ENCODE data around the gene PALM. TPM values are rescaled to one million over a fixed set of nuclear protein-coding genes. Genes with fewer than 3 reads are reported as not detected.

The PALM gene
- total and polyA plus RNA-seq, 9 of the 15 experiments (the other 6 are each of a cell fraction or from before 2014, with no cell fraction given) = 0.04 to 6.6 (median 1.7) TPM

- no peak for TF ChIP-seq ZNF280B (CRISPR knock-in tag; IDR thresholded peaks at IDR 0.05)
- TF ChIP-seq BRF2 (IDR thresholded peaks at IDR 0.05; ENCODE audit: borderline replicate concordance, insufficient read depth, insufficient read length) = no peak
- TF ChIP-seq PKNOX1 (IDR thresholded peaks at IDR 0.05) = peak; percentile 70
- TF ChIP-seq ZBTB33 (CRISPR knock-in tag; IDR thresholded peaks at IDR 0.05) = peak; percentile 88
- TF ChIP-seq KLF6 (CRISPR knock-in tag; IDR thresholded peaks at IDR 0.05; ENCODE audit: borderline replicate concordance) = no peak
- TF ChIP-seq THAP12 (CRISPR knock-in tag; IDR thresholded peaks at IDR 0.05) = peak; percentile 25; the same call in 1 of the 2 replicates
- TF ChIP-seq TAF9B (IDR thresholded peaks at IDR 0.05; ENCODE audit: partially characterized antibody) = no peak
- TF ChIP-seq EP400 (IDR thresholded peaks at IDR 0.05) = no peak
- TF ChIP-seq SMAD2 (IDR thresholded peaks at IDR 0.05; ENCODE audit: low read depth, low read length) = no peak
- TF ChIP-seq CCNT2 (IDR thresholded peaks at IDR 0.05; ENCODE audit: borderline replicate concordance, extremely low read depth, insufficient read length, low read depth, low read length) = peak; percentile 14
- peak; percentile 23 to 90 for TF ChIP-seq E2F6 (IDR thresholded peaks at IDR 0.05; ENCODE audit: borderline replicate concordance in 1 of 2, extremely low read depth in 1 of 2, insufficient read depth in 1 of 2, insufficient read length in 1 of 2, low read depth in 1 of 2, low read length in 1 of 2, poor library complexity in 1 of 2, severe bottlenecking in 1 of 2)
- TF ChIP-seq ZNF184 (CRISPR knock-in tag; IDR thresholded peaks at IDR 0.05) = no peak
- no peak for TF ChIP-seq NCOR1 (IDR thresholded peaks at IDR 0.05)
- TF ChIP-seq HMGXB4 (CRISPR knock-in tag; IDR thresholded peaks at IDR 0.05) = no peak
Observed at GRCh38 chr19:703651-704446, 4.9 kb upstream of the PALM start (continued).

All from K562 (cell line).